HG03108 (cell line): ENCODE results near the gene NPNT.

Experiments used
- ATAC-seq: cut with Tn5 transposase; IDR thresholded peaks from one replicate; pipeline ENCODE4 v1.9.1; 2021; ENCODE audit warnings: moderate library complexity; ENCODE audit not compliant: unreplicated experiment

The NPNT gene

GRCh38 chr4:105969575-105969974 is 74.3 kb downstream of the NPNT start:
- no peak for ATAC-seq

- ATAC-seq, result no peak
Observed at GRCh38 chr4:105970371-105970770, 75.1 kb downstream of the NPNT start.

GRCh38 chr4:105971036-105971435 is 75.8 kb downstream of the NPNT start:
- ATAC-seq, result no peak

- ATAC-seq, result no peak
Observed at GRCh38 chr4:105972946-105973621, 77.8 kb downstream of the NPNT start.

- no peak for ATAC-seq
Observed at GRCh38 chr4:105976915-105977314, 81.6 kb downstream of the NPNT start.

- no peak for ATAC-seq
Observed at GRCh38 chr4:105978684-105979296, 83.5 kb downstream of the NPNT start.

- ATAC-seq, result no peak
Observed at GRCh38 chr4:105979506-105979905, 84.2 kb downstream of the NPNT start.

- no peak for ATAC-seq
Observed at GRCh38 chr4:105988671-105989070, 93.4 kb downstream of the NPNT start.

- ATAC-seq, result no peak
Observed at GRCh38 chr4:105989485-105990242, 94.4 kb downstream of the NPNT start.

GRCh38 chr4:105990933-105991332 is 95.7 kb downstream of the NPNT start:
- no peak for ATAC-seq

GRCh38 chr4:105991726-105992125 is 96.5 kb downstream of the NPNT start:
- no peak for ATAC-seq

GRCh38 chr4:105992641-105993305 is 97.5 kb downstream of the NPNT start:
- no peak for ATAC-seq

GRCh38 chr4:105994061-105994460 is 98.8 kb downstream of the NPNT start:
- no peak for ATAC-seq

GRCh38 chr4:105994841-105995501 is 99.7 kb downstream of the NPNT start:
- ATAC-seq, result no peak

- no peak for ATAC-seq
Observed at GRCh38 chr4:105996845-105997244, 101.6 kb downstream of the NPNT start.

- no peak for ATAC-seq
Observed at GRCh38 chr4:105998171-105999063, 103.1 kb downstream of the NPNT start.

GRCh38 chr4:106002994-106003393 is 107.7 kb downstream of the NPNT start:
- ATAC-seq, result no peak

- ATAC-seq, result no peak
Observed at GRCh38 chr4:106010761-106011160, 115.5 kb downstream of the NPNT start.

- ATAC-seq, result no peak
Observed at GRCh38 chr4:106011387-106011786, 116.1 kb downstream of the NPNT start.

- no peak for ATAC-seq
Observed at GRCh38 chr4:106017975-106018374, 122.7 kb downstream of the NPNT start.
